ENCODE data around the gene SIGLEC12. TPM values are rescaled to one million over a fixed set of nuclear protein-coding genes. Genes with fewer than 3 reads are reported as not detected.
A peak's percentile ranks its signal among the peaks of the same experiment; 100 is the strongest.

The SIGLEC12 gene
- total RNA-seq, 1 experiment from 2014 or later = not detected

- no peak for TF ChIP-seq CTCF (IDR thresholded peaks at IDR 0.05; ENCODE audit: insufficient read depth in 1 of 2, low read depth in 1 of 2, low read length in 1 of 2, severe bottlenecking in 1 of 2, unreplicated experiment in 1 of 2)
- Mint-ChIP-seq H3K36me3 (ENCODE audit: insufficient read depth, unreplicated experiment) (no peaks in the 10 kb centered on the region), H3K9me3 (ENCODE audit: unreplicated experiment) (peaks cover 11% of the 10 kb centered on the region), H3K27me3 (ENCODE audit: insufficient read depth, unreplicated experiment) (no peaks in the 10 kb centered on the region), H3K27ac (ENCODE audit: unreplicated experiment) (no peak overlapping the region), H3K4me1 (ENCODE audit: low read depth, unreplicated experiment) (peaks cover 6% of the 10 kb centered on the region), H3K4me3 (ENCODE audit: unreplicated experiment) (no peak overlapping the region)
- no peaks in the 10 kb centered on the region for H3K27me3 ChIP-seq (replicated peaks; ENCODE audit: control insufficient read depth, insufficient read depth, low read length)
- no peaks in the 10 kb centered on the region for H3K36me3 ChIP-seq (ENCODE audit: control insufficient read depth, insufficient read depth, low read length)
- intact Hi-C loops (cut with micrococcal nuclease; ENCODE audit: unreplicated experiment) = no loop called here
- ChIA-PET CTCF (no interaction called here), POLR2A (no interaction called here)
- no TSS peak for BruUV-seq (replicated peaks)
- no peak for DNase-seq
- H3K9me3 ChIP-seq = no peaks in the 10 kb centered on the region
- peaks cover 18% of the 10 kb centered on the region for H3K4me1 ChIP-seq
- no peak overlapping the region for H3K4me3 ChIP-seq (ENCODE audit: low read depth, low read length)
Measured at GRCh38 chr19:51535535-51535934, 33.9 kb upstream of the SIGLEC12 start.

GRCh38 chr19:51531349-51532315, 30.0 kb upstream of the SIGLEC12 start, which contains the start of gene SIGLEC6:
Gene SIGLEC6 (minus strand): TSS chr19:51531670. CDS start chr19:51531648, 22 bp downstream.
- TSS peak; percentile 42 for BruUV-seq (replicated peaks)
- no peak within 1 kb of the TSS for H3K4me3 ChIP-seq (ENCODE audit: low read depth, low read length)
- H3K9me3 Mint-ChIP-seq (ENCODE audit: unreplicated experiment) = peaks cover 11% of the 10 kb centered on the region
- H3K36me3 ChIP-seq (ENCODE audit: control insufficient read depth, insufficient read depth, low read length) = no peaks in the 10 kb centered on the region
- H3K27me3 Mint-ChIP-seq (ENCODE audit: insufficient read depth, unreplicated experiment) = no peaks in the 10 kb centered on the region
- no peaks in the 10 kb centered on the region for H3K9me3 ChIP-seq
- H3K36me3 Mint-ChIP-seq (ENCODE audit: insufficient read depth, unreplicated experiment) = no peaks in the 10 kb centered on the region
- H3K4me1 Mint-ChIP-seq (ENCODE audit: low read depth, unreplicated experiment) = peaks cover 3% of the 10 kb centered on the region
- no peaks in the 10 kb centered on the region for H3K27me3 ChIP-seq (replicated peaks; ENCODE audit: control insufficient read depth, insufficient read depth, low read length)
- DNase-seq = peak; percentile 62 to 77
- peaks cover 18% of the 10 kb centered on the region for H3K4me1 ChIP-seq
- peak within 1 kb of the TSS; percentile 61 for H3K4me3 Mint-ChIP-seq (ENCODE audit: unreplicated experiment)
- intact Hi-C loops (cut with micrococcal nuclease; ENCODE audit: unreplicated experiment) = no loop called here
- TF ChIP-seq CTCF (IDR thresholded peaks at IDR 0.05; ENCODE audit: insufficient read depth in 1 of 2, low read depth in 1 of 2, low read length in 1 of 2, severe bottlenecking in 1 of 2, unreplicated experiment in 1 of 2) = no peak
- CTCF ChIA-PET = no interaction called here
- H3K27ac Mint-ChIP-seq (ENCODE audit: unreplicated experiment) = peak within 1 kb of the TSS; percentile 35
- POLR2A ChIA-PET = interaction anchor here (0.6 kb wide), 1 partner anchor 15 kb away, joined by 3 read pairs; no protein-coding TSS in a partner anchor

- no peak for TF ChIP-seq CTCF (IDR thresholded peaks at IDR 0.05; ENCODE audit: insufficient read depth in 1 of 2, low read depth in 1 of 2, low read length in 1 of 2, severe bottlenecking in 1 of 2, unreplicated experiment in 1 of 2)
- intact Hi-C loops (cut with micrococcal nuclease; ENCODE audit: unreplicated experiment) = no loop called here
- DNase-seq = no peak
- Histone ChIP-seq H3K9me3 (no peaks in the 10 kb centered on the region), H3K36me3 (ENCODE audit: control insufficient read depth, insufficient read depth, low read length) (no peaks in the 10 kb centered on the region), H3K27me3 (replicated peaks; ENCODE audit: control insufficient read depth, insufficient read depth, low read length) (no peaks in the 10 kb centered on the region), H3K4me3 (ENCODE audit: low read depth, low read length) (no peak overlapping the region), H3K4me1 (peaks cover 18% of the 10 kb centered on the region)
- ChIA-PET POLR2A (no interaction called here), CTCF (no interaction called here)
- no peaks in the 10 kb centered on the region for H3K36me3 Mint-ChIP-seq (ENCODE audit: insufficient read depth, unreplicated experiment)
- no TSS peak for BruUV-seq (replicated peaks)
- H3K4me3 Mint-ChIP-seq (ENCODE audit: unreplicated experiment) = peak overlapping the region; percentile 61
- H3K4me1 Mint-ChIP-seq (ENCODE audit: low read depth, unreplicated experiment) = no peaks in the 10 kb centered on the region
- peak overlapping the region; percentile 35 for H3K27ac Mint-ChIP-seq (ENCODE audit: unreplicated experiment)
- H3K9me3 Mint-ChIP-seq (ENCODE audit: unreplicated experiment) = peaks cover 11% of the 10 kb centered on the region
- no peaks in the 10 kb centered on the region for H3K27me3 Mint-ChIP-seq (ENCODE audit: insufficient read depth, unreplicated experiment)
Measured at GRCh38 chr19:51530616-51531015, 29.0 kb upstream of the SIGLEC12 start.

Measured in Caco-2 (cell line).